Kidney epithelial cell (primary cell): Measurements from ENCODE around the gene ST3GAL5. TPM values are rescaled to one million over a fixed set of nuclear protein-coding genes. Genes with fewer than 3 reads are reported as not detected.
A peak's percentile ranks its signal among the peaks of the same experiment; 100 is the strongest.

ENCODE experiments used
- DNase-seq: peaks from one replicate; pipeline ENCODE4 v3.0.0-alpha.2; 2010; ENCODE audit warnings: low read depth
- H3K27me3 ChIP-seq: 2 replicates; pipeline ENCODE4 v1.6.0; 2011; ENCODE audit warnings: low read length; ENCODE audit not compliant: control insufficient read depth, insufficient read depth
- H3K36me3 ChIP-seq: 2 replicates; pipeline ENCODE4 v1.5.1; 2011; ENCODE audit warnings: low read length; ENCODE audit not compliant: control insufficient read depth, insufficient read depth
- H3K4me3 ChIP-seq: 2 replicates; pipeline ENCODE4 v1.5.1; 2011; ENCODE audit warnings: low read depth, mild to moderate bottlenecking, control low read depth, low read length
- CTCF ChIP-seq: IDR thresholded peaks from 2 replicates; pipeline ENCODE4 v1.5.1; 2011; ENCODE audit warnings: mild to moderate bottlenecking, moderate library complexity, low read length, control low read depth, inconsistent platforms; ENCODE audit not compliant: insufficient read depth, poor library complexity, severe bottlenecking
- total RNA-seq: library from RNA; depleted of rRNA; stranded (reverse); fragments of >200 nt; gene quantifications from 2 replicates; pipeline ENCODE4 v1.2.3, GENCODE V29; 2015

The ST3GAL5 gene
- total RNA-seq, 1 donor from 2014 or later: 3.0 TPM

- DNase-seq: no peak
- no peaks in the 10 kb centered on the region for H3K36me3 ChIP-seq
- no peaks in the 10 kb centered on the region for H3K27me3 ChIP-seq
- TF ChIP-seq CTCF: no peak
- H3K4me3 ChIP-seq: no peak overlapping the region
Observed at GRCh38 chr2:85844486-85844885, 44.3 kb downstream of the ST3GAL5 start.

- H3K36me3 ChIP-seq: no peaks in the 10 kb centered on the region
- no peaks in the 10 kb centered on the region for H3K27me3 ChIP-seq
- no peak overlapping the region for H3K4me3 ChIP-seq
- TF ChIP-seq CTCF: peak; percentile 51
- no peak for DNase-seq
Observed at GRCh38 chr2:85843543-85843942, 45.2 kb downstream of the ST3GAL5 start.

- H3K27me3 ChIP-seq: no peaks in the 10 kb centered on the region
- H3K36me3 ChIP-seq: no peaks in the 10 kb centered on the region
- no peak for TF ChIP-seq CTCF
Observed at GRCh38 chr2:85840091-85840490, 48.7 kb downstream of the ST3GAL5 start.

GRCh38 chr2:85839461-85839860 lies 49.3 kb downstream of the ST3GAL5 start:
- Histone ChIP-seq H3K36me3 (no peaks in the 10 kb centered on the region), H3K4me3 (no peak overlapping the region), H3K27me3 (no peaks in the 10 kb centered on the region)
- TF ChIP-seq CTCF: no peak
- DNase-seq: no peak

More at GRCh38 chr2:85840091-85840490, 48.7 kb downstream of the ST3GAL5 start:
- DNase-seq: no peak
- no peak overlapping the region for H3K4me3 ChIP-seq

GRCh38 chr2:85838641-85839040 lies 50.1 kb downstream of the ST3GAL5 start:
- DNase-seq: no peak
- Histone ChIP-seq H3K27me3 (no peaks in the 10 kb centered on the region), H3K4me3 (no peak overlapping the region), H3K36me3 (no peaks in the 10 kb centered on the region)
- no peak for TF ChIP-seq CTCF

GRCh38 chr2:85838181-85838580 lies 50.6 kb downstream of the ST3GAL5 start:
- H3K36me3 ChIP-seq: no peaks in the 10 kb centered on the region
- H3K27me3 ChIP-seq: no peaks in the 10 kb centered on the region
- no peak for TF ChIP-seq CTCF
- DNase-seq: no peak
- H3K4me3 ChIP-seq: no peak overlapping the region
